Tibial nerve (tissue), 4 donors: ENCODE measurements around the gene HEPN1.

Source experiments
- CTCF ChIP-seq, 5 experiments: fragments of 200-600 bp in 3 of 5; fragments of 450-650 bp in 2 of 5; sonication (generic) in 3 of 5; IDR thresholded peaks; one replicate each; pipeline ENCODE4 v1.5.1; 2016 to 2019; ENCODE audit warnings: antibody characterized with exemption in 5 of 5, mild to moderate bottlenecking in 3 of 5, moderate library complexity in 2 of 5
- EP300 ChIP-seq, 2 donors: sonication (generic); formaldehyde crosslinking; IDR thresholded peaks; one replicate each; pipeline ENCODE4 v1.6.1; 2017; ENCODE audit warnings: antibody characterized with exemption in 2 of 2, mild to moderate bottlenecking in 1 of 2
- POLR2A ChIP-seq, 2 donors: fragments of 450-650 bp; IDR thresholded peaks; one replicate each; pipeline ENCODE4 v1.6.1; 2017; ENCODE audit warnings: antibody characterized with exemption in 2 of 2, mild to moderate bottlenecking in 2 of 2, moderate library complexity in 2 of 2

- TF ChIP-seq CTCF (IDR thresholded peaks at IDR 0.05) (no peak), POLR2A (IDR thresholded peaks at IDR 0.05) (no peak), EP300 (IDR thresholded peaks at IDR 0.05) (no peak)
Measured at GRCh38 chr11:124898263-124898680, 20.8 kb upstream of the HEPN1 start.
